HG03196 (cell line): ENCODE data around the gene RASL10A.

Experiments used
- ATAC-seq: cut with Tn5 transposase; IDR thresholded peaks from one replicate; pipeline ENCODE4 v1.9.1; 2021; ENCODE audit not compliant: unreplicated experiment

Gene RASL10A

GRCh38 chr22:29306835-29307595, 8.5 kb downstream of the RASL10A start:
- no peak for ATAC-seq

GRCh38 chr22:29306175-29306834, 9.2 kb downstream of the RASL10A start, which contains the start of gene GAS2L1:
GAS2L1 (plus strand) TSS chr22:29306650; CDS start chr22:29308106, 1,456 bp downstream.
- no peak for ATAC-seq

GRCh38 chr22:29305836-29306174, 9.7 kb downstream of the RASL10A start:
- no peak for ATAC-seq

- ATAC-seq: no peak
Observed at GRCh38 chr22:29302681-29303465, 12.6 kb downstream of the RASL10A start.

GRCh38 chr22:29302402-29302680, 13.2 kb downstream of the RASL10A start:
- no peak for ATAC-seq

GRCh38 chr22:29301716-29302401, 13.6 kb downstream of the RASL10A start:
- ATAC-seq: no peak

- ATAC-seq: no peak
Observed at GRCh38 chr22:29300807-29301601, 14.5 kb downstream of the RASL10A start.

GRCh38 chr22:29300467-29300806, 15.1 kb downstream of the RASL10A start:
- no peak for ATAC-seq

GRCh38 chr22:29299136-29299900, 16.2 kb downstream of the RASL10A start:
- ATAC-seq: no peak

GRCh38 chr22:29298641-29299040, 16.9 kb downstream of the RASL10A start:
- no peak for ATAC-seq

- ATAC-seq: no peak
Observed at GRCh38 chr22:29292379-29292778, 23.1 kb downstream of the RASL10A start.

GRCh38 chr22:29291215-29291614, 24.3 kb downstream of the RASL10A start:
- no peak for ATAC-seq

GRCh38 chr22:29290061-29290460, 25.4 kb downstream of the RASL10A start:
- no peak for ATAC-seq

- ATAC-seq: no peak
Observed at GRCh38 chr22:29288837-29289236, 26.7 kb downstream of the RASL10A start.

- ATAC-seq: no peak
Observed at GRCh38 chr22:29284196-29284595, 31.3 kb downstream of the RASL10A start.

GRCh38 chr22:29277927-29278326, 37.6 kb downstream of the RASL10A start:
- no peak for ATAC-seq

- ATAC-seq: no peak
Observed at GRCh38 chr22:29275819-29276565, 39.5 kb downstream of the RASL10A start.

GRCh38 chr22:29275167-29275566, 40.3 kb downstream of the RASL10A start:
- no peak for ATAC-seq

GRCh38 chr22:29272624-29273023, 42.9 kb downstream of the RASL10A start:
- ATAC-seq: no peak
